NCI-H2029 treated with DMSO at 0.1 percent for 48 hours (cell line): ENCODE results near the gene RARS1.

Source experiments
- DNase-seq: peaks from one replicate; lab custom pipeline; 2025; lab: John Stamatoyannopoulos, UW

Gene RARS1

DNA sequence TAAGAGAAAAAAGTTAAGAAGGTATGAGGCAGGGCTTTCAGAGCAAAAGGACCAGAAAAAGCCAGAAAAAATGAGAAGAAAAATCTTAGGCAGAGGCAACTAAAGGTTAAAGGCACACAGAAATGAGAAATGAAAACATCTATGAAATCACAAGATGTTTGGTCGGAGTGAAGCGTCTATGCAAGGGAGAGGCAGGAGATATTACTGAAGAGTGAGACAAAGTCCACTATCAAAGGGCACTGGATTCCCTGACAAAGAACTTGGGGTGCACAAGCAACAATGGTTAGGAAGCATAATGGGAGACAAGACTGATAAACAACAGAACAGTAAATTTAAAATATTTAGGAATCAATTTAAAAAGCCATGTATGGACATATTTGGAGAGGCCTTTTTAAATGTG is 76.0 kb downstream of the RARS1 start:
- DNase-seq: no peak

DNA sequence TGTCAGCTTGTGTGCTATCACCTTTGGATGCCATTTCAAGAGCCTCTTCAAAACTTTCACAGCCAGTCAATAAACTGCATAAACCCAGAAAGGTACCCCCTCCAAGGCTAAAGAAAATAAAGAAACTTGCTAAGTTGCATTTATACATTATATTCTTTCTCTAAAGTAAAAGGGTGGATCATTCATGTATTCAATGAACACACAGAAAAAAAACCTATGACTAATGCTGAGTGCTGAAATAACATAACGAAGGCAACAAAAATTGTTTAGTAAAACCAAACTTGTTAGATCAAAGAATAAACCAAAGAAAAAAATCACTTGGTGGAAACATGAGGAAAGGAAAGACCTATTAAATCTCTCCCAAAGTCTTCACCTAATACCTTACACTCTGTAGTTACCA is 77.7 kb downstream of the RARS1 start:
- DNase-seq: no peak

DNA sequence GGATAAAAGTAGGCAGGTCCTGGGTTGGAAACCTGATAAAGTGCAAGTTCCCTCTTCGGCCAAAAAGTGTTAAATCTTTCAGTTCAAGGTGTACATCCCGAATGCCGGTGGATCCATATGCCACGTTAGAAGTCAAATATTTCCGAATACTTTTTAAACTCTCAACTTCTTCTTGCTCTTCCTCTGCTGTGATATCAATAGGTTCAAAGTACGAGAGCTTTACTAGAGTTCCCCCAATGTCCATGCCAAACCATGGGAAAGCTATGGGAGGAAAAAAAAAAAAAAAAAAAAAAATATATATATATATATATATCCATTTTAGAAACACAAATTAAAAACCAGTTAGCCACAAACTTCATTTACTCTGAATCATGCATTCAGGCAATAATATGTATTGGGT is 82.5 kb downstream of the RARS1 start:
- no peak for DNase-seq
